Caco-2 (cell line): Measurements from ENCODE around the gene GPHB5. TPM values are rescaled to one million over a fixed set of nuclear protein-coding genes. Genes with fewer than 3 reads are reported as not detected.

Experiments used
- BruUV-seq: library from RNA; stranded (reverse); fragments of 400-500 nt; replicated peaks from 2 replicates; lab custom pipeline; 2021; lab: Mats Ljungman, UMichigan
- CTCF ChIA-PET: fragments of 300-600 bp; sonication (Branson Sonifier 250); formaldehyde crosslinking; loops from one replicate; lab custom pipeline; 2022; ENCODE audit warnings: antibody characterized with exemption; lab: Charles Lee
- POLR2A ChIA-PET: fragments of 300-600 bp; sonication (Branson Sonifier 250); formaldehyde crosslinking; loops from one replicate; lab custom pipeline; 2022; ENCODE audit warnings: antibody characterized with exemption; lab: Charles Lee
- DNase-seq, 2 experiments: peaks; one replicate each; pipeline versions ENCODE4 v3.0.0 to v3.0.0-alpha.2; 2020 to 2022
- H3K27me3 ChIP-seq: replicated peaks from 2 replicates; pipeline ENCODE4 v1.6.0; 2011; ENCODE audit warnings: low read length; ENCODE audit not compliant: control insufficient read depth, insufficient read depth
- H3K36me3 ChIP-seq: 2 replicates; pipeline ENCODE4 v1.5.1; 2011; ENCODE audit warnings: low read length; ENCODE audit not compliant: control insufficient read depth, insufficient read depth
- H3K4me1 ChIP-seq: fragments of 250-450 bp; sonication (Bioruptor Pico); 2 replicates; pipeline ENCODE4 v1.5.1; 2020; ENCODE audit warnings: mild to moderate bottlenecking
- H3K4me3 ChIP-seq: 2 replicates; pipeline ENCODE4 v1.5.1; 2011; ENCODE audit warnings: low read depth, mild to moderate bottlenecking, control low read depth, low read length
- H3K9me3 ChIP-seq: fragments of 250-450 bp; sonication (Bioruptor Pico); 2 replicates; pipeline ENCODE4 v1.5.1; 2020; ENCODE audit warnings: mild to moderate bottlenecking, moderate library complexity
- H3K27ac Mint-ChIP-seq: one replicate; pipeline ENCODE4 v1.8.0; 2022; ENCODE audit warnings: mixed read lengths; ENCODE audit not compliant: unreplicated experiment
- H3K27me3 Mint-ChIP-seq: one replicate; pipeline ENCODE4 v1.8.0; 2022; ENCODE audit warnings: mixed read lengths; ENCODE audit not compliant: insufficient read depth, unreplicated experiment
- H3K36me3 Mint-ChIP-seq: one replicate; pipeline ENCODE4 v1.8.0; 2022; ENCODE audit warnings: mild to moderate bottlenecking, mixed read lengths; ENCODE audit not compliant: insufficient read depth, unreplicated experiment
- H3K4me1 Mint-ChIP-seq: one replicate; pipeline ENCODE4 v1.8.0; 2022; ENCODE audit warnings: low read depth, mixed read lengths; ENCODE audit not compliant: unreplicated experiment
- H3K4me3 Mint-ChIP-seq: one replicate; pipeline ENCODE4 v1.8.0; 2022; ENCODE audit warnings: mild to moderate bottlenecking, moderate library complexity, mixed read lengths; ENCODE audit not compliant: unreplicated experiment
- H3K9me3 Mint-ChIP-seq: one replicate; pipeline ENCODE4 v1.8.0; 2022; ENCODE audit warnings: mixed read lengths; ENCODE audit not compliant: unreplicated experiment
- intact Hi-C: fragments of 100-400 bp; cut with micrococcal nuclease; formaldehyde crosslinking; loops from one replicate; pipeline ENCODE4 v1.10.0; 2022; ENCODE audit not compliant: unreplicated experiment
- total RNA-seq: library from RNA; stranded (reverse); gene quantifications from 2 replicates; pipeline ENCODE4 v1.2.3, GENCODE V29; 2022
- TF ChIP-seq, protein P1 (sequence below), 2 experiments: fragments of 200-600 bp in 1 of 2; IDR thresholded peaks; 1 replicate in 1 of 2; 2 replicates in 1 of 2; pipeline versions ENCODE4 v1.5.1 to v1.8.0; 2011 to 2022; ENCODE audit warnings: antibody characterized with exemption in 1 of 2, control low read depth in 1 of 2, inconsistent platforms in 1 of 2, low read depth in 1 of 2, low read length in 1 of 2, mild to moderate bottlenecking in 1 of 2, moderate library complexity in 1 of 2; ENCODE audit not compliant: insufficient read depth in 1 of 2, severe bottlenecking in 1 of 2, unreplicated experiment in 1 of 2

The GPHB5 gene
- total RNA-seq, 1 experiment from 2014 or later = not detected

DNA sequence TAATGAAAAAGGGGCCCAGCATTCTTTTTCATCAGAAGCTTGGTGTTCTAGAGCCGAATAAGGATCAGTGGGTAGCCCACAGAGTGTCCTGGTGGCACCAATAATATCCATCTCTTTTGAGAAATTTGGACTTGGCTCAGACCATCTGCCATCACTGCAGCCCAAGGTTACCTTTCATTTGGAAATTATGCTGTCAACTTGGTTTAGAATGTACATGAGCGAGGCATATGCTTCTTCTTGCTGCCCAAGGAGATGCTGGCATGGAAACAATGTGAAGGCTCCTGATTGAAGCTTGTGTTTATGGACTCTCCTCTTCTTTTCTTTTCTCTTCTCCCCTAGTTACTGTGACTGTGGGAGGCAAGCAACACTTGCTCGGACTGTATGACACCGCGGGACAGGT is 50.0 kb downstream of the GPHB5 start:
- H3K27me3 ChIP-seq = no peaks in the 10 kb centered on the region; the same call in 1 of the 2 replicates
- peaks cover 2% of the 10 kb centered on the region for H3K27me3 Mint-ChIP-seq

DNA sequence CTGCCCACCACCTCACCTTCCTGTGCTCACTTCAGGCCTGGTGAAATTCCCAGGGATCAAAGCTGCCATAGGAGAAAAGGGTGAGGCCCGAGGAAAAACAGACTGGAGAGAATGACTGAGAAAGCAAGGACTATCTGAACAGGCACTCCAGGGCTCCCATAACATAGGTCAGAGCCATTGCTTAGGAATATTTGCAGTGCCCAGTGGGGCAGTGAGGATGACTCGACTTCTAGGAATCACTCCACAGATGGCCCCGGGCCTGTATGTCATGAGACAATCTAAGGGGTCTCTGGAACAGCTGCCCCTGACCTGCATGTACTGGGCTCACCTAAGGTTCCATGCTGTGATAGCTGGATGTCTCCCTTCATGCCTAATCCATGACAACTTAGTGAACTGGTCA is 51.6 kb downstream of the GPHB5 start:
- TF ChIP-seq, protein P1, sequence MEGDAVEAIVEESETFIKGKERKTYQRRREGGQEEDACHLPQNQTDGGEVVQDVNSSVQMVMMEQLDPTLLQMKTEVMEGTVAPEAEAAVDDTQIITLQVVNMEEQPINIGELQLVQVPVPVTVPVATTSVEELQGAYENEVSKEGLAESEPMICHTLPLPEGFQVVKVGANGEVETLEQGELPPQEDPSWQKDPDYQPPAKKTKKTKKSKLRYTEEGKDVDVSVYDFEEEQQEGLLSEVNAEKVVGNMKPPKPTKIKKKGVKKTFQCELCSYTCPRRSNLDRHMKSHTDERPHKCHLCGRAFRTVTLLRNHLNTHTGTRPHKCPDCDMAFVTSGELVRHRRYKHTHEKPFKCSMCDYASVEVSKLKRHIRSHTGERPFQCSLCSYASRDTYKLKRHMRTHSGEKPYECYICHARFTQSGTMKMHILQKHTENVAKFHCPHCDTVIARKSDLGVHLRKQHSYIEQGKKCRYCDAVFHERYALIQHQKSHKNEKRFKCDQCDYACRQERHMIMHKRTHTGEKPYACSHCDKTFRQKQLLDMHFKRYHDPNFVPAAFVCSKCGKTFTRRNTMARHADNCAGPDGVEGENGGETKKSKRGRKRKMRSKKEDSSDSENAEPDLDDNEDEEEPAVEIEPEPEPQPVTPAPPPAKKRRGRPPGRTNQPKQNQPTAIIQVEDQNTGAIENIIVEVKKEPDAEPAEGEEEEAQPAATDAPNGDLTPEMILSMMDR (IDR thresholded peaks at IDR 0.05; ENCODE audit: insufficient read depth in 1 of 2, low read depth in 1 of 2, low read length in 1 of 2, severe bottlenecking in 1 of 2, unreplicated experiment in 1 of 2) = no peak
- Histone ChIP-seq H3K9me3 (no peaks in the 10 kb centered on the region), H3K36me3 (no peaks in the 10 kb centered on the region), H3K27me3 (no peaks in the 10 kb centered on the region; the same call in 1 of the 2 replicates), H3K4me1 (no peaks in the 10 kb centered on the region), H3K4me3 (no peak overlapping the region)
- intact Hi-C loops = no loop called here
- peaks cover 3% of the 10 kb centered on the region for H3K27me3 Mint-ChIP-seq
- ChIA-PET POLR2A (no interaction called here), CTCF (no interaction called here)
- no TSS peak for BruUV-seq
- H3K27ac Mint-ChIP-seq = no peak overlapping the region
- no peak overlapping the region for H3K4me3 Mint-ChIP-seq
- H3K36me3 Mint-ChIP-seq = no peaks in the 10 kb centered on the region
- no peaks in the 10 kb centered on the region for H3K4me1 Mint-ChIP-seq
- no peak for DNase-seq
- no peaks in the 10 kb centered on the region for H3K9me3 Mint-ChIP-seq

More for the DNA sequence above, 50.0 kb downstream of the GPHB5 start:
- Mint-ChIP-seq H3K36me3 (no peaks in the 10 kb centered on the region), H3K4me1 (no peaks in the 10 kb centered on the region), H3K27ac (no peak overlapping the region), H3K4me3 (no peak overlapping the region), H3K9me3 (no peaks in the 10 kb centered on the region)
- Histone ChIP-seq H3K36me3 (no peaks in the 10 kb centered on the region), H3K9me3 (no peaks in the 10 kb centered on the region), H3K4me3 (no peak overlapping the region), H3K4me1 (no peaks in the 10 kb centered on the region)
- intact Hi-C loops = no loop called here
- no TSS peak for BruUV-seq
- CTCF ChIA-PET = no interaction called here
- POLR2A ChIA-PET = no interaction called here
- DNase-seq = no peak
- TF ChIP-seq, protein P1 (IDR thresholded peaks at IDR 0.05; ENCODE audit: insufficient read depth in 1 of 2, low read depth in 1 of 2, low read length in 1 of 2, severe bottlenecking in 1 of 2, unreplicated experiment in 1 of 2) = no peak

DNA sequence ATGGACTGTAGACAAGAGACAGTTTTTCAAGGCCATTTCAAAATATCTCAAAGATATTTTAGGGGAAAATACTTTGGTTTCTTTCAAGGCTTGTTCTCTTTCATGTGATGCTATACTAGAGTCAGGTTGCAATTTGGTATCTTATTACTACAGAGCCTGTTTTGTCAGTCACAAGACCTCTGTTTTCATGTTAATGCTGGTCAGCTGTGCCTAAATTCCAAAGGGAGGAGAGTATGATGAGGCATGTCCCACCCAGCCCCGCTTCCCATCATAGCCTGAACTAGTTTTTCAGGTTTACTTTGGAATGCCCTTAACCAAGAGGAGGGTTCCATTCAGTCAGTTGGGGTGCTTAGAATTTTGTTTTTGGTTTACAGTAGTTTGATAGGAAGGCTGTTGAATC is 52.6 kb downstream of the GPHB5 start:
- Mint-ChIP-seq H3K36me3 (no peaks in the 10 kb centered on the region), H3K9me3 (no peaks in the 10 kb centered on the region), H3K27me3 (peaks cover 9% of the 10 kb centered on the region), H3K4me3 (no peak overlapping the region), H3K27ac (no peak overlapping the region), H3K4me1 (no peaks in the 10 kb centered on the region)
- no peaks in the 10 kb centered on the region for H3K4me1 ChIP-seq
- H3K9me3 ChIP-seq = no peaks in the 10 kb centered on the region
- intact Hi-C loops = no loop called here
- ChIA-PET CTCF (no interaction called here), POLR2A (no interaction called here)
- H3K27me3 ChIP-seq = no peaks in the 10 kb centered on the region; the same call in 1 of the 2 replicates
- no peak for DNase-seq
- no peak overlapping the region for H3K4me3 ChIP-seq
- no TSS peak for BruUV-seq
- TF ChIP-seq, protein P1 (IDR thresholded peaks at IDR 0.05; ENCODE audit: insufficient read depth in 1 of 2, low read depth in 1 of 2, low read length in 1 of 2, severe bottlenecking in 1 of 2, unreplicated experiment in 1 of 2) = no peak
- no peaks in the 10 kb centered on the region for H3K36me3 ChIP-seq

Other genes with a start within 250 kb of the GPHB5 start
- gene RHOJ, start 114.5 kb downstream of the GPHB5 start, total RNA-seq = not detected in 2 replicates
- gene PPP2R5E, start 224.4 kb upstream of the GPHB5 start, total RNA-seq = 56.6 and 58.6 TPM in 2 replicates